Left forelimb (tissue), 1 donor: ENCODE measurements around the gene COL5A1.

Experiments used
- DNase-seq: peaks from one replicate; pipeline ENCODE4 v3.0.0-alpha.2; 2018; ENCODE audit warnings: low spot score

The COL5A1 gene

GRCh38 chr9:134625361-134626068 lies 16.1 kb upstream of the COL5A1 start:
- peak; percentile 60 for DNase-seq

GRCh38 chr9:134626069-134626423 lies 15.6 kb upstream of the COL5A1 start:
- peak; percentile 45 for DNase-seq

GRCh38 chr9:134626571-134627416 lies 14.8 kb upstream of the COL5A1 start:
- DNase-seq: peak; percentile 55

GRCh38 chr9:134627417-134628353 lies 13.9 kb upstream of the COL5A1 start:
- DNase-seq: peak; percentile 60

GRCh38 chr9:134628354-134628736 lies 13.3 kb upstream of the COL5A1 start:
- DNase-seq: peak; percentile 33

- no peak for DNase-seq
Observed at GRCh38 chr9:134629061-134629585, 12.5 kb upstream of the COL5A1 start.

GRCh38 chr9:134629586-134630392 lies 11.8 kb upstream of the COL5A1 start:
- peak; percentile 59 for DNase-seq

GRCh38 chr9:134630393-134630790 lies 11.2 kb upstream of the COL5A1 start:
- DNase-seq: peak; percentile 6

- peak; percentile 53 for DNase-seq
Observed at GRCh38 chr9:134630861-134631260, 10.7 kb upstream of the COL5A1 start.

- DNase-seq: peak; percentile 15
Observed at GRCh38 chr9:134631881-134632280, 9.7 kb upstream of the COL5A1 start.

GRCh38 chr9:134632329-134632728 lies 9.3 kb upstream of the COL5A1 start:
- DNase-seq: peak; percentile 14

- DNase-seq: peak; percentile 51
Observed at GRCh38 chr9:134633362-134634142, 8.1 kb upstream of the COL5A1 start.

GRCh38 chr9:134634176-134634575 lies 7.4 kb upstream of the COL5A1 start:
- peak; percentile 61 for DNase-seq

- peak; percentile 46 for DNase-seq
Observed at GRCh38 chr9:134634667-134635230, 6.9 kb upstream of the COL5A1 start.

- DNase-seq: peak; percentile 59
Observed at GRCh38 chr9:134635351-134636148, 6.1 kb upstream of the COL5A1 start.

GRCh38 chr9:134636149-134636507 lies 5.5 kb upstream of the COL5A1 start:
- DNase-seq: no peak

- DNase-seq: no peak
Observed at GRCh38 chr9:134637241-134637640, 4.4 kb upstream of the COL5A1 start.

- DNase-seq: no peak
Observed at GRCh38 chr9:134637696-134638501, 3.7 kb upstream of the COL5A1 start.
